GM13976 (cell line): ENCODE results near the gene RPS27A.
"Not testable (repeated sequence)": the region's sequence is repeated elsewhere in the genome, so short reads cannot be mapped to it uniquely, and the experiment has no call there.

ENCODE experiments used
- DNase-seq: peaks from one replicate; pipeline ENCODE4 v3.0.0; 2012; ENCODE audit warnings: low spot score
- in situ Hi-C: fragments of 300-500 bp; cut with MboI; formaldehyde crosslinking; loops from one replicate; pipeline ENCODE4 v1.12.0; 2022; ENCODE audit warnings: low sequenced_read_pairs, mixed read lengths, inconsistent platforms; ENCODE audit not compliant: unreplicated experiment
- TF ChIP-seq, protein P1 (sequence below): IDR thresholded peaks from 2 replicates; pipeline ENCODE4 v1.5.1; 2012; ENCODE audit warnings: borderline replicate concordance, mild to moderate bottlenecking; ENCODE audit not compliant: insufficient read depth; ENCODE audit errors: extremely low read depth, missing control alignments, control extremely low read depth

The RPS27A gene

DNA sequence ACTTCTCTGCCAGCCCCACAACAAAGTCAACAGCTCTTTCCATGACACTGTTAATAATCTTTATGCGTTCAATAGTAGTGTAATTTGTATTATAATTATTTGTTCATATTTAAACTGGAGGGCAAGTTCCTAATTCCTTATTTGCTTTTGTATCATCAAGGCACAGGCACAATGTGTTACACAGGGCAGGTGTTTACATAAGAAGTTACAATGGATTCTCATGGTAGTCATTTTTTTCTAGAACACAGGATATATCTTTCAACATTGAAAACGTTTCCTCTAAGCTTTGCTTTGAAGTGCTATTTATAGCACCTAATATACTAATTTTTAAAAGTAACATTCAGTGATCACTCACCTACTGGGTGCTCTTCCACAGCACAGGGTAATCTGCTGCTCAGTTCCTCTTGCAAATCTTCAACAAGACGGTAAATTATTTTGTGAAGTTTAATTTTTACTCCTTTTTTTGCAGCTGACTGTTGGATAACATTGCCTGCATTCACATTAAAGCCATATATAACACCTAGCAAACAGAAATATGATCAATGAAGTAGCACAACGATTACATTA is 7.3 kb downstream of the RPS27A start:
- TF ChIP-seq, protein P1, sequence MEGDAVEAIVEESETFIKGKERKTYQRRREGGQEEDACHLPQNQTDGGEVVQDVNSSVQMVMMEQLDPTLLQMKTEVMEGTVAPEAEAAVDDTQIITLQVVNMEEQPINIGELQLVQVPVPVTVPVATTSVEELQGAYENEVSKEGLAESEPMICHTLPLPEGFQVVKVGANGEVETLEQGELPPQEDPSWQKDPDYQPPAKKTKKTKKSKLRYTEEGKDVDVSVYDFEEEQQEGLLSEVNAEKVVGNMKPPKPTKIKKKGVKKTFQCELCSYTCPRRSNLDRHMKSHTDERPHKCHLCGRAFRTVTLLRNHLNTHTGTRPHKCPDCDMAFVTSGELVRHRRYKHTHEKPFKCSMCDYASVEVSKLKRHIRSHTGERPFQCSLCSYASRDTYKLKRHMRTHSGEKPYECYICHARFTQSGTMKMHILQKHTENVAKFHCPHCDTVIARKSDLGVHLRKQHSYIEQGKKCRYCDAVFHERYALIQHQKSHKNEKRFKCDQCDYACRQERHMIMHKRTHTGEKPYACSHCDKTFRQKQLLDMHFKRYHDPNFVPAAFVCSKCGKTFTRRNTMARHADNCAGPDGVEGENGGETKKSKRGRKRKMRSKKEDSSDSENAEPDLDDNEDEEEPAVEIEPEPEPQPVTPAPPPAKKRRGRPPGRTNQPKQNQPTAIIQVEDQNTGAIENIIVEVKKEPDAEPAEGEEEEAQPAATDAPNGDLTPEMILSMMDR: no peak
- in situ Hi-C loops: no loop called here
- no peak for DNase-seq

DNA sequence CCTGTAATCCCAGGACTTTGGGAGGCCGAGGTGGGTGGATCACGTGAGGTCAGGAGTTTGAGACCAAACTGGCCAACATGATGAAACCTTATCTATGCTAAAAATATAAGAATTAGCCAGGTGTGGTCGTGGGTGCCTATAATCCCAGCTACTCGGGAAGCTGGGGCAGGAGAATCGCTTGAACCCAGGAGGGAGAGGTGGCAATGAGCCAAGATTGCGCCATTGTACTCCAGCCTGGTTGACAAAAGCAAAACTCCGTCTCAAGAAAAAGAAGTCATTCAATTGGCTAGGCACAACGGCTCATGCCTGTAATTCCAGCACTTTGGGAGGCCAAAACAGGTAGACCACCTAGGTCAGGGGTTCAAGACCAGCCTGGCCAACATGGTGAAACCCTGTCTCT is 9.1 kb downstream of the RPS27A start:
- DNase-seq, in situ Hi-C loops: not testable (repeated sequence)

DNA sequence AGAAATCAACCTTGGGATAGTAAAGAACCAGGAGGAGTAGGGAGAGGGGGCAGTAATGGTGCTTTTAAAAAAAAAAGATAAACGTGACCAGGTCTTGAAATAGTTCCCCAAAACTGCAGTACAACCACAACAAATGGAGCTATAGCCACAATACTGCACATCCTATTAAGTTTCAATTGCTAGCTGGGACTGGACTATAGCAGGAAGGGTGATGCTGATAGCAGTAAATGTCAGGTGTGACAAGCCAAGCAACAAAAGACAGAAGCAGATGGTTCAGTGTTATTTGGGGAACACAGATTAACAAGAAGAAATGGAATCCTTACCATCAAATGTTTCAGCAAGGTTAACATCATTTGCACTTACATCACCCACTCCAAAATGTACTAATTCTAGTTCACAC is 10.1 kb downstream of the RPS27A start:
- in situ Hi-C loops: no loop called here
- TF ChIP-seq, protein P1: no peak
- no peak for DNase-seq

DNA sequence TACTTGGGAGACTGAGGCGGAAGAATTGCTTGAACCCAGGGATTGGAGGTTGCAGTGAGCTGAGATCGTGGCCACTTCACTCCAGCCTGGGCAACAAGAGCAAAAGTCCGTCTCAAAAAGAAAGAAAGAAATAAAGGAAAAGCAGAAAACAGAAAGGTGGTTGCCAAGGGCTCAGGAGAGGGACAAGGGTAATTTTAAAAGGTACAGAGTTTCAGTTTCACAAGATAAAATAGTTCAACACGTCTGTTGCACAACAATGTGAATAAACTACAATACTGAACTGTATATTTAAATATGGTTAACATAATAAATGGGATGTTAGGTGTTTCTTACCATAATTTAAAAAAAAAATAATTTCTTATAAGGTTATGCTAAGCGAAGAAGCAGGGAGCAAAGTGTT is 12.9 kb downstream of the RPS27A start:
- no peak for DNase-seq
- in situ Hi-C loops: no loop called here
- TF ChIP-seq, protein P1: no peak

DNA sequence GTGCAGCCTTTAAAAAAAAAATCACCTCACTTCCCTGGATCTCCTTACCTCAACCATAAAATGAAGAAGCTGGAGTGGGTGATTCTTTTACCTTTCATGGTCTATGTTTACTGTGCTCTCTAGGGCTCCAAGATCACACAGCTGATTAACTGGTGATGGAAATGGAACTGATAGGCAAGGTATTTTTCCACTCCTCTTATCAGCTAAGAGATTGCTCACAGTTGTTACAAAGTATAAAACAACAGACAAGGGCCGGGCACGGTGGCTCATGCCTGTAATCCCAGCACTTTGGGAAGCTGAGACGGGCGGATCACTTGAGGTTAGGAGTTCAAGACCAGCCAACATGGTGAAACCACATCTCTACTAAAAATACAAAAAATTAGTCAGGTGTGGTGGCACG is 14.5 kb downstream of the RPS27A start:
- in situ Hi-C loops: no loop called here
- DNase-seq: no peak
- TF ChIP-seq, protein P1: no peak

DNA sequence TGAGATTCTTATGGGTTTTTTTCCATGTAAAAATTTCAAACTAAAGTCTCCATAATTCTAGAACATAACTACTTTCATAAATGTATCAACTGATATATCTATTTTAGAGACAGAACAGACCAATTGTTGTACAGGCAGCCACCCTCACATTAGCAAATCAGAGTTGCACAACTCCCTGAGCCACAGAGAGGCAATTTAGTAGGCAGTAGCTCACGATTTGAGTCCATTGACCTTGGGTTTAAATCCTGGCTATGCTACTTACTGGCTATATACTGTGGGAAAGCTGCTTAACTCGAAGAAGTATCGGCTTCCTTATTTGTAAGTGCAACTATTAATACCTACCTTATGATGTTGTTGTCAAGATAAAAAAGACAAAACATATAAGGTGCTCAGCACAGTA is 20.3 kb downstream of the RPS27A start:
- TF ChIP-seq, protein P1: no peak
- DNase-seq: no peak
- in situ Hi-C loops: no loop called here

DNA sequence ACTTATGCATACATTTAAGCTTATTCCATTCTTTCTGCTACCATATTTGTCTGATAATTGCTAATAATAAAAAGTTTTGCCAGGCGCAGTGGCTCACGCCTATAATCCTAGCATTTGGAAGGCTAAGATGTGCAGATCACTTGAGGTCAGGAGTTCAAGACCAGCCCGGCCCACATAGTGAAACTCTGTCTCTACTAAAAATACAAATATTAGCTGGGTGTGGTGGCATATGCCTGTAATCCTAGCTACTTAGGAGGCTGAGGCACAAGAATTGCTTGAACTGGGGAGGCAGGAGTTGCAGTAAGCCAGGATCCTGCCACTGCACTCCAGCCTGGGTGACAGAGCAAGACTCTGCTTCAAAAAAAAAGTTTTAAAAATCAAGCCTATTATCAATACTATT is 27.1 kb downstream of the RPS27A start:
- in situ Hi-C loops, DNase-seq: not testable (repeated sequence)

DNA sequence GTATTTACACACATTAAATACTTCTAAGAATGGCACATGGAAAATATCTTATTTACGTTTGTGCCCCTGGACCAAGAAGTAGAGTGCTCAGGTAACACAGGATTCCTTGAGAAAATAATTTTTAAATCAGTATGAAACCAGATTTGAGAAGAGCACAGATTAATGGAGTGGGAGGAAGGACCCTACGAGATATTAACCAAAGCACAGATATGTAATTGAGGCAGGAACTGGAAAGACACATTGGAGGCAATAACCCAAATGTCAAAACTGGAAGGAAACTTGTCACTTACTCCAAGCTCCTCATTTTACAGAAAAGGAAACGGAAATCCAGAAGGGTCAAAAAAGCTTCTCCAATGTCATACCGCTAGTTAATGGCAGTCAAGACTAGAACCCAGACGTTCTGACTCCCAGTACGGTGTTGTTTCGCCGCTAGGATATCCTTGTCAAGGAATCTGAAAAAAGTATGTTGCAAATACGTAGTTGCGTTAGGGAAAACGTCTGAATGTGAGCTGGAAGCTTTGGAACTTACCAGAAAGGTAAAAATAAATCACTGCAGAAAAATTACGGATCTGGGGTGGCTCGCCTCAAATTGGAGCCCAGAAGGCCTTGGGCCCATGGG is 35.9 kb downstream of the RPS27A start:
- DNase-seq: no peak
- TF ChIP-seq, protein P1: no peak
- in situ Hi-C loops: no loop called here
